ENCODE results near the gene TMEM238L.

TMEM238L gene

DNA sequence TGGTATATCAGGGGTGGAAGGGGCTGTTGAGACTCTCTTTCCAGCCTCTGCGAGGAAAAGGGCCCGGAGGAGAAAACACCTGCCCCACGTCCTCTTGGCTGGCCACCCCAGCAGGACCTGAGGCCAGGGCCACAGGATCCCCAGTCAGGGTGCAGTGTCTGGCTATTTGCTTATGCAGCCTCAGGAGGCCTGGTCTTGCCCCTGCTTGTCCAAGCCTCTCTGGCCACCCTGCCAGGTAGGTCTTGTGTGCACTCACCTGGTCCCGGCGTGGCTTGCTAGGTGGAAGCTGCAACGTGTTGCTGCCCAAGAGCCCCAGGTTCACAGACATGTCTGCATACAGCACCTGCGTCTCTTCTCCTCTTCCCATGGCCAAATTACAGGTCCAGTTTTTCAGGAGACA, 549 bp downstream of the TMEM238L start:
- no peak for DNase-seq

DNA sequence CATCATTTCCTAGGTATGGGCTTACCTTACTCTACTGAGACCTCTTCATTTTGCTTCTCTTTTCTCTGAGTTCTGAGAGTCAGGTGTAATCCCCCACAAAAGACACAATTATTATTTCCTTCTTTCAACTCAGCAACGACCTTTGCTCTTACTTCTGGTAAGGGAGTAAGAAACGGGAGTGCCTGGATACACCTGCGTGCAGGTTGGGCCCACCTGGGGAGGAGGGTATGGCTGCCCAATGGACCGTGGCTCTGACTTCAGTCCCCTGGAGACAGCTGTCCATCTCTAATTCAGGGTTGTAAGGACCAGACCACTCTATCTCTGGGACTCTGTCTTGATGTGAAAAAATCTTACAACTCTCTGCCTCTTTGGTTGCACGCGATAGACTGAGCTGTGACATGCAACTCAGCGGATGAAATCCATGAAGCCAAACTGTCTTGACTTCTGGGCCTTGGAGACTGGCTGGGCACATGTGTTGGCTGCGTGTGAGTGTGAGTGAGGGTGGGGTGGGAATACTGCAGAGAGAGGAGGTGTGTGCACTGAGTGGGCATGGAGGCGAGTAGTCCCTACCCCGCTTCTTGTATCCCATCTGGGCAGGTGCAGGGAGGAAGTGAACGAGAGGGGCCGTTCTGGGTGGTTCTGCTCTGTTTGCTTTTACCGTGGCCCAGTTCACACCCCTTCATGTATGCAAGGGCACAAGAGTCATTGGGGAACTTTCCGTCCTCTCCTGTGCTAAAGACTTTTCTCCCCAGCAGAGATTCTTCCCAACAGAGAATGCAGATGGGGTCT, 1.2 kb downstream of the TMEM238L start:
- DNase-seq, result no peak

DNA sequence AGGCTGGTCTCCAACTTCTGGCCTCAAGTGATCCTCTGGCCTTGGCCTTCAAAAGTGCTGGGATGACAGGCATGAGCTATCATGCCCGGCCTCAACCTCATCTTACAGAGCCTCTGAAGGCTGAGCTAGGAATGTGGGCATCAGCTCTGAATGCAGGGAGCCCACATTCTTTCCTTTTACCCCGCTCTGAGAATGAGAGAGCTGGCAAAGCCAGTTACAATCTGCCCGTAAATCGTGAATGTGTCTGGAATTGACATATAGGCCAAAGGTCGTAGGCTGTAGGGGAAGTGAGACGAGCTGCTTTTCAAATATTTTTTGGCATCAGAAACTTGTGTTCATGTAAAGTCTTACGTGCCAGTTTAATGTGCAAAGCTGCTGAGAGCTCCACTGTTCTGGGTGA, 4.5 kb downstream of the TMEM238L start:
- DNase-seq, result no peak

DNA sequence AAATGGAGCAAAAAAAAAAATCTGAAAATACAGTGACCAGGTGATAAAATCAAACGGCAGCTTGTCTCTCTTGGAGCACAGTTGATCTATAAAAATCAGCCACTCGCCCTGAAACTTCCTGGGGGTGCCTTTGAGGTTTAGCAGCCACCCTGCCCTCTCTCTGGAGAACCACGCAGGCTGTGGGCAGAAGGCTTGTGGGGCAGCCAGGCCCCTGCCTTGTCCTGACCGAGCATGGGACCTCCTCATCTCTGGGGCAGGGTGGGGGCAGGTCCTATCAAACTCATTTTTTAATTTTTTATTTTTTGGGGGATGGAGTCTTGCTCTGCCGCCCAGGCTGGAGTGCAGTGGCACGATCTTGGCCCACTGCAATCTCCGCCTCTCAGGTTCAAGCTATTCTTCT, 5.0 kb downstream of the TMEM238L start:
- DNase-seq, result no peak

DNA sequence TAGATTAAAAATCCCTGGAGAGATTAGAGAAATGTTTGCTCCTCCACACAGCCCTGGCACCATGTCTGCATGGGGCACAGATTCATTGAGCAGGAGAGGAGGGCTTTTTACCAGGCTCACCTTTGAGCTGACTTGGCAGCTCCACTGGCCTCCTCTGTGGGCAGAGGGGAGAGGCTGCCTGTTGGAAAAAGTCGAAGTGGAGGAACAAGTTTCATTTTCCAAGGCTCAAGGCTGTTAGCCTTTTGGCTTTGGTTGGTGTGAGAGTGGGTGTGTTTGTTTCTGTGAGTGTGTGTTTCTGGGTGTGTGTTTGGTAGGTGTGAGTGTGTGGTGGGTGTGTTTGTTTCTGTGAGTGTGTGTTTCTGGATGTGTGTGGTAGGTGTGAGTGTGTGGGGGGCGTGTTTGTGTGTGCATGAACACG, 5.6 kb downstream of the TMEM238L start:
- DNase-seq, result no peak

DNA sequence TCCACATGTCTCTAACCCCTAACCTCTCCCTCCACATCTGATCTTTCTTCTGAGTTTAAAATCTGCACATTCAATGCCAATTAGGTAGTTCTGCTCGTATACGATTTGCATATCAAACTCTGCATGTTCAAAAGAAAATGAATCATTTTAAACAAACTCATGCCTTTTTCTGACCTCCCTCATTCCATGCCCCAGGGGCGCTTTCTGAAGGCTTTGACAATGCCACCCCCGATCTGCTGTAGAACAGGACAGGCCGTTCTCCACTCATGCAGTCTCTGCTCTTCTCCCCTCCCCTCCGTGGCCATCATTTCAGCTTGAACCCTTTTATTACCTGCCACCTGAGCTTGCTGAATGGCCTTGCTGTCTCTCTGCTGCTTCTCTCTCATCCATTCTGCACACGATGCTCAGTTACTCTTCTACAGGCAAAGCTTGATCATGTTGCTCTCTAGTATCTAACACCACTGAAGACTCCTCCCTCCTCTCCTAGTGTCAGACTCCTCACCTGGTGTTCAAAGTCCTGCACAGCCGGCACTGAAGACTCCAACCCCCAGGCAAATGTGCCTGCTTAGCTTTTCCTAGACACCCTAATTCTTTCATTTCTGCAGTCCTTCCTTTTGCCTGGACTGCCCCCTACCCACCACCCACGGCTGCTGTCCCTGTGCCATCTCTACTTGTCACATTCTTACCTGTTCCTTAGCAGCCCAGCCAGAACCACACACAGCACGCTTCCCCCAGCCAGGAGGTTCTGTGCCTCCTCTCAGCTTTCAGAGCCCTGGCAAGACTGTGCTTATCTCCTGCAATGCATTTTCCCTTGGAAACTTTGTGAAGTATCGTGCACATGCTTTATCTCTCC, 6.2 kb downstream of the TMEM238L start:
- no peak for DNase-seq

DNA sequence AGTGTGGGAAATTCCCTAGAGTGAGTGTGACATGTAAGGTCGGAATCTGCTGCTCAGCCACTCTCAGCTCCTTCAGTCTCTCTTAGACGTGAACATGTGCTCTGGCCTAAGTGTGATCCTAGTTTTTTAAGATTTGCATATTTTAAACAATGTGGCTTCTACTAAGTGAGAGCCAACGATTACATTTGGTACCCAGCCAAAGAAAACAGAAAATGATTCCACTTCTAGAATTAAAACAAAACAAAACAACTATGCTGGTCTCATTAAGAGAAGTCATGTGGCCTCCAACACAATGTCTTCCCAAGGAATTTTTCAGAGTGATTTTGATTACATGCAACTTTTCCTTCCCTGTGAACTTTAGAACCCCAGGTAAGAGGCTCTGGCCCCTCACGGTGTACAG, 10.1 kb downstream of the TMEM238L start:
- DNase-seq, result no peak

DNA sequence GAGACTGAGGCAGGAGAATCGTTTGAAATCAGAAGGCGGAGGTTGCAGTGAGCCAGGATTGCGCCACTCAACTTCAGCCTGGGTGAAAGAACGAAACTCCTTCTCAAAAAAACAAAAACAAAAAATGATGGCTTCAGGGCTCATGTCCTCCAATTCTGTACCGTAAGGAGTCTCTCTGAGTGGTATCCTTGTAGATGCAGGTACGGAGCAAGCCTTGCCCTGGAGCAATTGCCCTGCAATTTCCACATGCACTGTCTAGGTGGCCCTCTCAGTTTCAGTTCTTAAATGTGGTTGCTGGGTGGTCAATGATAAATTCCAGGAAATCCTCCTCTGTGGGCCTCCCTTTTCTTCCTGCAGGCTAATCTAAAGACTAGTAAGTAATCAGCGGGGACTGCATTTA, 10.6 kb downstream of the TMEM238L start:
- DNase-seq, result no peak

DNA sequence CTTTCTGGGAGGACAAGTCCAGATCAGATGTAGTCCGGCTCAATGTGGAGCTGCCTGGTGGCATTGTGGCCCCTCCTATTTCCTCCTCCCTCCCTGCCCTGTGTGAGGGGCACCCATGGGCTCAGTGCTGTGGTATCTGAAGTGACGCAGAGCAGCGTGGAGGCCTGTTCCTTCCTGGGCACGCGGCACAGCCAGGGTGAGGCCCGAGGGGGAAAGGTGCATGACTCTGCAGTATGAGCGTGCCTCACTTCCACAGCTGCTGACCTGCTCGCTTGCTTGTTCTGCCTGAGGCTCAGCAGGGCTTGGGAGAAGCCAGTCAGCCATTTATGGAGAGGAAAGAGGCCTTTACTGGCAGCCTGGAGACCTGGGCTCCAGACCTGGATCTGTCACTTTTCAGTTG, 11.7 kb downstream of the TMEM238L start:
- no peak for DNase-seq

DNA sequence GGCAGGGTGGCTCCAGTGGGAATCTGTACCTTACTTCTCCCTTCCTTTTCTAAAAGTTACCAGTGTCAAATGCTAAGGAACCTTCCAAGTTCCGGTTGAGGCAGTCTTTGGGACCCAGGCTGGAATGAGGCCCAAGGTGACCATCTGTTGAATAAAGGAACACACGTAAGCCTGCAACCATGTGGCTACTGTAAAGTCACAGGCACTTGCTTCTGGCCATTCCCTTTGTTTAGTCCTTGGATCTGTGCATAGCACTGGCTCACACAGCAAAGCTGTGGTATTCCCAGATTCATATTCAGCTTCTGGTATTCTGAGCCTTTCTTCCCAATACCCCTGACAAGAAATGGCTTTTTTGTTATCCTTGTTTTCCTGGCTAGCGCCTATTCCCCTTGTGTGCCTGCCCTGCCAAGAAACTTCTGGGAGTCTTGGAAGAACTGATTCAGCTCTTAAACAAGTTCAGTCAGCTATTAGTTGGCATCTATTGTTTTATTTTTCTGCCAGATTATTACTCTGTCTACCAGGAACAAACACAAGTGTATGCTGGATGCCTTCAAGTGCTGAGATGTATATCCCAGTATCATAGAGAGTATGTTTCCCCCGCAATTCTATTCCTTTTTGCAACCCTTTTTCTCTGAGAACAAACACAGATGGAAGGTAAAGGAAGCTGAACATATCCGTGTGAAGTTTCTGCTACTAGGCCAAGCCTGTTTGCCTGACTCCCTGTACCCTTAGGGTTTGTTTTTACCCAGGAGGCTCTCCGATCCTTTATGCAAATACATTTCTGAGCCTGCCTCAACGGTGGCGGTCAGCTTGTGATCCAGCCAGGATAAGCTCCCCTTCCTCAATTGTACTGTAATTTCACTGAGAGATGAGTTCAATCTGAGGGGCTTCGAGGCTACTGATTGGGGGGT, 13.2 kb downstream of the TMEM238L start:
- no peak for DNase-seq

DNA sequence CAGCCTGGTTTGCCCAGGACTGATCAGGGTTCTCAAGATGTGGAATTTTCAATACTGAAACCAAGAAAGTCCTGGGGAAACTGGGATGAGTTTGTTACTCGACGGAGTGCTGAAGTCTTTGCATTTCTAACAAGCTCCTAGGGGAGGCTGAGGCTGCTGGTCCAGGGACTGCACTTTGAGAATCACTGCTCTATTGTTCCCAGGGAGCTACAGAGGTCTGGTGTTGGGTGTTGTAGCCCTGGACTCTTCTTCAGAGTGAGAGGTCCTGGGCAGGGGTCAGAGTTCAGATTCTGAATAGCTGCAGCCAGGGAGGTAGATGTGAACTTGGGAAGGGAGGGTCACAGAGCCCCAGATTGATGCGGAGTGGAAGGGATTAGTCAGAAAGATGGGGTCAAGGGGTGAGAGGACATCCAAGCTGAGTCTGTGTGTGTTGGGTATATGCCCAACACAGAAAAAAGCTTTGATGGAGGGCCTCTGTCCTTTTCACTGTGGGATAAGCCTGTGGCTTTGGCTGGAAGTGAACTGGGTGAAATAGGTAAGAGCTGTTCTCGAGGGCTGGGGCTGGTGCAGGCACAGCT, 14.1 kb downstream of the TMEM238L start:
- no peak for DNase-seq

DNA sequence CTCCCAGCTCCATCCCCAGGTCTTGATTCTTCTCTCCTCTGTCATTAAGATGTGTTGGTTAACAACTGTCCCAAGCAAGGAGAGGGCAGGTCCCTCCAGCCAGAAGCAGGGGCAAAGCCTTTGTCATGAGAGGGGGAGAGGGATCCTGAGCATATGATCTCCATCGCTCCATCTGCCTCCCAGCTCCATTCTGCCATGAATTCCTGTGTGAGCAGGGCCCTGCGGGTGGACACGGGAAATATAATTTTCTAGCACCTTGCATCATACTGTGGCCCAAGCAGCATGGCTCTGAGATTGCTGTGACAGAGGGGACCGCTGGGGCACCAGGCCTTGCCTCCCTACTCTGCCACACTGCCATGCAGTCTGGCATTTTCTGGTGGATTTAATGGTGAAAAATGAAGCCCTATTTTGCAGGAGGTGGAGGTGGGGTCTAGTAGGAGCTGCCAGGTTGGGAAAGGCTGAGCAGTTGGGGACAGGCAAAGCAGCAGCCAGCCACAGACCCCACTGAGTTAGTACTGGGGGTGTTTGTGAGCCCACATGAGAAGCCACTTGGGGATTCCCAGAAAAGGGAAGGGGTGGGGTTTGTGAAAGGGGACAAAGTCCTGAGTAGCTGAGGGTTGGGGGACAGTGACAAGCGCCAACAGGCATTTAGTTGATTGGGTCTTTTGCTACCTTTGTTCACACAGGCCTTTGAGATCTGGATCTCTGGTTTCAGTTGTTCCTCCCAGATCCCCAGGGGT, 16.4 kb downstream of the TMEM238L start:
- no peak for DNase-seq

DNA sequence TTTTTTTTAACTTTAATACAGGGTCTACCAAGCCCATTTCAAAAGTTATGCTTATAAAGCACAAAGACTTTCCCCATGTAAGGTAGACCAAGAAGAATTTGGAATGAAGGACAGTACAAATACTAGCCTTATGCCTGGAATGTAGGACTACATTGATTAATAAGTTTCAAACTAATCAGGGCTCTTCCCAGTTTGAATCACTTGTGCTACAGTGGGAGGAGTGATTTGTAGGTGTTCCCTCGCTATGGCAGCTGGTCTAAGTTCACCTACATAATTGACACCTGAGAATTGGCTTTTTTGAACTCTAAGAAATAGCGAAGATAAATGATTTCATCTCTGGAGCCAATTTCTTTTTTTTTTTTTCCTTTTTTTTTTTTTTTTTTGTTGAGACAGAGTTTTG, 18.6 kb downstream of the TMEM238L start:
- DNase-seq, result no peak

DNA sequence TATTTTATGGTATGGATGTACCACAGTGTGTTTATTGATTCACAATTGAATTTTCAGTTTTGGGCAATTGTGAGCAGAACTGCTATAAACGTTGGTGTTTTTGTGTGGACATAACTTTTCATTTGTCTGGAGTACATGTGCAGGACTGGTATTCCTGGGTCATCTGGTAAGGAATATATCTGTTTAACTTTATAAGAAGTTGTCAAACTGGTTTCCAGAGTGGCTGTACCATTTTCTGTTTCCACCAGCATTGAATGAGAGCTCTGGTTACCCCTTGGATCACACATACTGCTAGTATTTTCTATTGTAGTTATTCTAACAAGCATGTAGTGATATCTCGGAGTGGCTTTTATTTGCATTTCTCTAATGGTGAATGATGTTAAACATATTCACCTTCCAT, 24.3 kb downstream of the TMEM238L start:
- no peak for DNase-seq

DNA sequence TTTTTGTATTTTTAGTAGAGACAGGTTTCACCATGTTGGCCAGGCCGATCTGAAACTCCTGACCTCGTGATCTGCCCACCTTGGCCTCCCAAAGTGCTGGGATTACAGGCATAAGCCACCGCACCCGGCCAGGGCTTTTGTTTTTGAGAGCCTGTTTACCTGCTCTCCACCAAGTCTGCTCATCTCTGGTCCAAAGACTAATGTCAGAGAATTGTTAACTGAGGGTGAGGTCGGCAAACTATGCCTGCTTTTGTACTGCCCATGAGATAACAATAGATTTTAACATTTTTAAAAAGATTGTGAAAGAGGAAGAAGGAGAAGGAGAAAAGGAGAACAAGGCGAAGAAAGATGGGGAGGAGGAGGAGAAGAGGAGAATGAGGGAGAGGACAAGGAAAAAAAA, 26.0 kb downstream of the TMEM238L start:
- DNase-seq, result no peak

DNA sequence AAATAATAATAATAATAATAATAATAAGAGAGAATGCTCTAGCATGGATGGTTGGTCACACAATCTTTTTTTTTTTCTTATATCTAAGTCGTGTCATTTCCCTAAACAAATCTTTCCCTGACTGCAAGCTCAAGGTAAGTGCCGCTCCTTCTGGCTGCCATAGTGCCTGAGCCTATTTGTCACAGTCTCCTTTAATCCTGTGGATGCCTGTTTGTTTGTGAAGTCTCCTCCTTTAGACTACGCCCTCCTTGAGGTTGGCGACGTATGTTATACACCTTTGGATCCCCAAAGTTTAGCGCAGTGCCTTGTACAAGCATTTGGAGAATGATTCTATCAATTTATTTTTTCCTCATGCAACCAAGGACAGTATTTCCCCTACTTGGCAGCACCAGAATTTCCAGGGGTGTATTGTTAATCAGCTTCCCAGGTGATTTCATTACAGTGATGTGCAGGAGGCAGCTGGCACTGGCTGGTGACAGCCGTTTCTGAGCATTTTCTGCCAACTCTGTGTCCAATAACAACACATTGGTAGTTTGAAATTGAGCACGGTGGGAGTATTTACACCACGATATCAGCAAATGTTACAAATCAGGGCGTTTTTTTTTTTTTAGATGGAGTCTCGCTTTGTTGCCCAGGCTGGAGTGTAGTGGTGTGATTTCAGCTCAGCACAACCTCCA, 26.6 kb downstream of the TMEM238L start:
- no peak for DNase-seq

DNA sequence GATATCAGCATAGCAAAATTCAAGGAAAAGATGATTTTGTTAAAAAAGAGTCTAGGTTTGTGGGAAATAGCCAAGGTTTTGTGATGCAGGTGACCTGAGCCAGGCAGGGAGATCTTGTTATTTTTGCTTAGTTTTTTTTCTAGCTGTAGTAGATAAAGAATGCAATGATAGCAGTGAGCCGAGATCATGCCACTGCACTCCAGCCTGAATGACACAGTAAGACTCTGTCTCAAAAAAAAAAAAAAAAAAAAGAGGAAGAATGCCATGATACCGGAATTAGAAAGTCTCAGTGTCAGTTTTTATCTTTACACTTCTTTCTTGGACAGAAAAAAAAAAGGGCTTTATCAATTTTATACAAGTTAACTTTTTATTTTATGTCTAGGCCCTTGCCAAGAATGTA, 27.5 kb downstream of the TMEM238L start:
- DNase-seq, result no peak

DNA sequence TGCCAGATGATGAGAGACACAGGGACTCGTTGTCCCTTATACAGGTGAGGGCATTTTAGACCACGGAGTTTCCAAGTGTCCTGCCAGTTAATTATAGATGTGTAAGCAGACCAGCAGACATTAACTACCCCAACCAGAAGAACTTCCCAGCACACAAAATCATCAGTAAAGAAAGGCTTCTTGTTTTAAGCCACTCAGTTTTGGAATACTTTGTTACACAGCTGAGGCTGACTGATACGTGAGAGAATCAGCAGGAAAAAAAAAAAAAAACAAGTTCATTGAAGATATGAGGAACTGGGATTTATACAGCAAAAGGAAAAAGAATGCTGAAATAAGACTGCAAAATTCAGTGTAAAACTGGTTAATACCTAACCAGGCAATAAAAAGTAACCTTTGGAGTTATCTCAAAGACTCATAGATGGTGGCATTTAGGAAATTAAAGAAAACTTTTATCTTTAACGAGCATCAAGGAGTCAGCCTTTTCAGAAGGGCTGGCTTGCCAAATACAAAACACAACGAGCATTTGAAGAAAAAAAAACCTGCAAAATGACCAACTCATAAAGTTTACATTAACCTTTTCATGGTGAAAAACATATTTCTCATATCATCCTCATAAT, 28.1 kb downstream of the TMEM238L start:
- DNase-seq, result no peak

DNA sequence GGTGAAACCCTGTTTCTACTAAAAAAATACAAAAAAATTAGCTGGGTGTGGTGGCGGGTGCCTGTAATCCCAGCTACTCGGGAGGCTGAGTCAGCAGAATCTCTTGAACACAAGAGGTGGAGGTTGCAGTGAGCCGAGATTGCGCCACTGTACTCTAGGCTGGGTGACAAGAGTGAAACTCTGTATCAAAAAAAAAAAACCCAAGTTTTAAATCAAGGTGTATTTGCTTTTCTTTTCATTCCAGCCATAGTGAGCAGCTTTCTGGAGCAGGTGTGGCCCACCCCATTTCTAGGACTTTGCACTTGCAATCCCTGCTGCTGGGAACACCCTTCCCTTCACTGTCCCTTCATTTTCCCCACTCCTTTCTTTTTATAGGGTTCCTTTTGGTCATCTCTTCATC, 28.8 kb downstream of the TMEM238L start:
- DNase-seq, result no peak

DNA sequence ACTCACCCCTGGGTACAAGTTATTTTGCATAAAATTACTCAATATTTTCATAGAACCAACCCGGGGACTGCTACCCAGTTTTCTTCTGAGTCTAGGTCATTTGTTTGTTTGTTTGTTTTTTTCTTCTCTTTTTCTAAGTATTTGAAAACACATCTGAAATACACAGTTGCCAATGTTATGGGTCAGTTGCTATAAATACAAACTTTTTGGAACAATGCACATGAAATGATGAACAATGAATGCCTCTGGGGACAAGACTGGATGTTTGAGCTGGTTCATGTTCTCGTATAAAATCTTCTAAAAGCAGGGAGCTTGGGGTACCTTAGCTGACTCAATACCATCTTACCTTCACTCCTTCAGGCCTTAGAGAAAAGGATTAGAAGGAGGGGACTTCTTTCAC, 30.5 kb downstream of the TMEM238L start:
- DNase-seq, result no peak
